AG10803 (cell line): ENCODE data around the gene NSD1.

Experiments
- DNase-seq: peaks from one replicate; pipeline ENCODE4 v3.0.0; 2010; ENCODE audit warnings: low read depth
- H3K4me3 ChIP-seq: 2 replicates; pipeline ENCODE4 v1.5.1; 2011; ENCODE audit warnings: mild to moderate bottlenecking, low read length, control low read depth
- TF ChIP-seq, protein P1 (sequence below): conservative IDR thresholded peaks from 2 replicates; pipeline ENCODE4 v1.5.1; 2011; ENCODE audit warnings: mild to moderate bottlenecking, low read length, control low read depth, inconsistent platforms

NSD1 gene

DNA sequence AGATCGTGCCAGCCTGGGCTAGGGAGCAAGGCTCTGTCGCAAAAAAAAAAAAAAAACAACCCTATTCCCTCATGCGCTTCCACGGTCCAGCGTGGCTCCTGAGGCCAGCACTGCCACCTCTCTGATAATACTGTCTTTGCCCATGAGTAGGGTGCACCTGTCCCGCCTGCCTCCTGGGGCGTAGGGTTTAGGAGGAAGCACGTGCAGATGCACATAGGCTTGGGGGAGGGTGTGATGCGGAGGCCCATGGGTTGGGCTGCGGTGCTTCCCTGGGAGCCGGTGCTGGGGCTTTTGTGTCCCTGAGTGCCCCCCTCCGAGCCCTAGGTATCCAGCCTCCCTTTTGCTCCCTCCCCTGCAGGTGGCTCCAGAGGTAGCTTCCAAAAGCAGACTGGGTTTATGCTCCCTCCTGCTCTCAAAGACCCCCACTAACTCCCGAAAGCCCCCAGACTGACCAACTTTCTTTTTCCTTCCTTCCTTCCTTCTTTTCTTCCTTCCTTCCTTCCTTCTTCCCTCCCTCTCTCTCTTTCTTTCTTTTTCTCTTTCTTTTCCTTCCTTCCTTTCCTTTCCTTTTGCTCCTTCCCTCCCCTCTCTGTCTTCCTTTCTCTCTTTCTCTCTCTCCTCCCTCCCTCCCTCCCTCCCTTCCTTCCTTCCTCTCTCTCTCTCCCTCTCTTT, 34.0 kb upstream of the NSD1 start:
- H3K4me3 ChIP-seq, result no peak overlapping the region
- no peak for DNase-seq
- TF ChIP-seq, protein P1, sequence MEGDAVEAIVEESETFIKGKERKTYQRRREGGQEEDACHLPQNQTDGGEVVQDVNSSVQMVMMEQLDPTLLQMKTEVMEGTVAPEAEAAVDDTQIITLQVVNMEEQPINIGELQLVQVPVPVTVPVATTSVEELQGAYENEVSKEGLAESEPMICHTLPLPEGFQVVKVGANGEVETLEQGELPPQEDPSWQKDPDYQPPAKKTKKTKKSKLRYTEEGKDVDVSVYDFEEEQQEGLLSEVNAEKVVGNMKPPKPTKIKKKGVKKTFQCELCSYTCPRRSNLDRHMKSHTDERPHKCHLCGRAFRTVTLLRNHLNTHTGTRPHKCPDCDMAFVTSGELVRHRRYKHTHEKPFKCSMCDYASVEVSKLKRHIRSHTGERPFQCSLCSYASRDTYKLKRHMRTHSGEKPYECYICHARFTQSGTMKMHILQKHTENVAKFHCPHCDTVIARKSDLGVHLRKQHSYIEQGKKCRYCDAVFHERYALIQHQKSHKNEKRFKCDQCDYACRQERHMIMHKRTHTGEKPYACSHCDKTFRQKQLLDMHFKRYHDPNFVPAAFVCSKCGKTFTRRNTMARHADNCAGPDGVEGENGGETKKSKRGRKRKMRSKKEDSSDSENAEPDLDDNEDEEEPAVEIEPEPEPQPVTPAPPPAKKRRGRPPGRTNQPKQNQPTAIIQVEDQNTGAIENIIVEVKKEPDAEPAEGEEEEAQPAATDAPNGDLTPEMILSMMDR, result no peak

GRCh38 chr5:177100714-177101121, 32.9 kb upstream of the NSD1 start:
- no peak overlapping the region for H3K4me3 ChIP-seq
- no peak for DNase-seq
- TF ChIP-seq, protein P1, result no peak

GRCh38 chr5:177103523-177104253, 29.9 kb upstream of the NSD1 start:
- TF ChIP-seq, protein P1, result no peak
- H3K4me3 ChIP-seq, result no peak overlapping the region
- no peak for DNase-seq

DNA sequence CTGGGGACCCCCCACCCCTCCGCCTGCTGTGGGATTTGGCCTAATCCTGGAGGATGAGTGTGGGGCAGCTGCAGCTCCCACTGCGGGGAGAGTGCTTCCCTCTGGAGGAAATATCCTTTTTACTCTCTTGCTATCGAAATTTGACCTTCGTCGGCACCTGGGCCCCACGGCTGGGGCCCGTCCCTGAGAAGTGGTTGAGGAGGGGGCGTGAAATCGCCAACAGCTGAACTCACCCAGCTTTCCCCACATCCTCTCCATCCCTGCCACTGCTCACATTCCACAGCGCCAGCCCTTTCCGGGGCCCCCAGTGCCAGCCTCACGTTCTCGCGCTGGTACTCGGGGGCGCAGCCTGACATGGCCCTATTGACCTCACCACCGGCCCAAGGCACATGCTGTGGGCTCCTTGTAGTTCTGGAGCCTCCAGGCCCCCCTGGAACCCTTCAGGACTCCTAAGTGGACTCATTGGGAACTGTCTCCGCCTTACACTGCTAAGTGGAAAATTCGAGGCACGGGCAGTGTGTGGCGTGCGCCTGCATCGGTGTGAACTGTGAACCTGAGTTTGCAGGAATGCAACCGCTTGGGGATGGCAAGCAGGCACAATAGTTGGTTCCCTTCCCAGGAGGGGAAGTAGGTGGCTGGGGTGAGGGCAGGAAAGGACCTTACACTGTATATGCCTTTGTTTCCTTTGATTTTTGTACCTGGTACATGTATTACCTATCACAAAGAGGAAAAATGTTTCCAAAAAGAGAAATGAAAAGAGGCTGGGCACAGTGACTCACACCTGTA, 27.7 kb upstream of the NSD1 start:
- TF ChIP-seq, protein P1, result no peak
- DNase-seq, result no peak
- no peak overlapping the region for H3K4me3 ChIP-seq

DNA sequence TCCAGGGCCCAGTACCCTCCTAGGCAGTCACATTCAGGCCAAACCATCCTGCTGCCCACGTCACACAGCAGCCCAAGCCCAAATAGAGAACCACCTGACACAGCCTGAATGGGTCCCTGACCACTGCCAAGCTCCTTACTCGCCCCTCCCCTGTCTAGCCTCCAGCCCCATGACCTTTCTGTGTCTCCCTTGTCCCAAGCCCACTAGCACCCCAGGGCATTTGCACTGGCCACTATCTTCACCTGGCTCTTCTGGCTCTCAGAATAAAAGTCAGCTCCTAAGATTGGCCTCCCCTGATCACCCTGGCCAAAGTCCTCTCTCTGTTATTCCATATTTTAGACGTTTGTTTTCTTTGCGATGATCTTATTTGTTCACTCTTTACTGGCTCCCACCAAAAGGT, 26.4 kb upstream of the NSD1 start:
- no peak overlapping the region for H3K4me3 ChIP-seq
- no peak for DNase-seq
- TF ChIP-seq, protein P1, result no peak

- DNase-seq, result no peak
- H3K4me3 ChIP-seq, result no peak overlapping the region
- TF ChIP-seq, protein P1, result no peak
Measured at GRCh38 chr5:177109810-177110209, 23.8 kb upstream of the NSD1 start.
